C4-2B (cell line): Measurements from ENCODE around the gene ZBED4.

Experiments
- ZFX ChIP-seq: fragments of 450-650 bp; IDR thresholded peaks from 2 replicates; pipeline ENCODE4 v1.6.1; 2017
- TF ChIP-seq, protein P1 (sequence below): fragments of 450-650 bp; conservative IDR thresholded peaks from 2 replicates; pipeline ENCODE4 v1.5.1; 2017; ENCODE audit warnings: mild to moderate bottlenecking

DNA sequence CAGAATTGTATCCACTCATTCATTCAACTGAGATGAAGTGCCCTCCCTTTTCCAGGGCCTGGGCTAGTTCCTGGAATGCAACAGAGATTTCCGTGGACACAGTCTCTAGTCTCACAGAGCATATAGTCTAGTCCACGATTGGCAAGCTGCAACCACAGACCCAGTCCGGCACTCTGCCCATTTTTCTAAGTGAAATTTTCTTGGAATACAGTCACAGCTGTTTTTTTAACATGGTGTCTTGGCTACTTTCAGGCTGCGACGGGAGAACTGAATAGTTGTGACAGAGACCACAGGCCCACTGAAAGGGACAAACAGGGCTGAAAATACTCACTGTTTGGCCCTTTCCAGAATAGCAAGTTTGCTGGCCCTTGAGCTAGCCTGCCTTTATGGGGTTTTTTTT lies 35.4 kb downstream of the ZBED4 start:
- TF ChIP-seq, protein P1, sequence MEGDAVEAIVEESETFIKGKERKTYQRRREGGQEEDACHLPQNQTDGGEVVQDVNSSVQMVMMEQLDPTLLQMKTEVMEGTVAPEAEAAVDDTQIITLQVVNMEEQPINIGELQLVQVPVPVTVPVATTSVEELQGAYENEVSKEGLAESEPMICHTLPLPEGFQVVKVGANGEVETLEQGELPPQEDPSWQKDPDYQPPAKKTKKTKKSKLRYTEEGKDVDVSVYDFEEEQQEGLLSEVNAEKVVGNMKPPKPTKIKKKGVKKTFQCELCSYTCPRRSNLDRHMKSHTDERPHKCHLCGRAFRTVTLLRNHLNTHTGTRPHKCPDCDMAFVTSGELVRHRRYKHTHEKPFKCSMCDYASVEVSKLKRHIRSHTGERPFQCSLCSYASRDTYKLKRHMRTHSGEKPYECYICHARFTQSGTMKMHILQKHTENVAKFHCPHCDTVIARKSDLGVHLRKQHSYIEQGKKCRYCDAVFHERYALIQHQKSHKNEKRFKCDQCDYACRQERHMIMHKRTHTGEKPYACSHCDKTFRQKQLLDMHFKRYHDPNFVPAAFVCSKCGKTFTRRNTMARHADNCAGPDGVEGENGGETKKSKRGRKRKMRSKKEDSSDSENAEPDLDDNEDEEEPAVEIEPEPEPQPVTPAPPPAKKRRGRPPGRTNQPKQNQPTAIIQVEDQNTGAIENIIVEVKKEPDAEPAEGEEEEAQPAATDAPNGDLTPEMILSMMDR = no peak
- no peak for TF ChIP-seq ZFX
